H9 (cell line): ENCODE measurements around the gene NTMT1. TPM values are rescaled to one million over a fixed set of nuclear protein-coding genes. Genes with fewer than 3 reads are reported as not detected.

Experiments
- DNase-seq: peaks from one replicate; pipeline ENCODE4 v3.0.0-alpha.2; 2017
- H2AFZ ChIP-seq: one replicate; pipeline ENCODE4 v1.6.1; 2013; ENCODE audit warnings: mild to moderate bottlenecking, low read length, control low read depth, moderate library complexity
- H2AK5ac ChIP-seq: 2 replicates; pipeline ENCODE4 v1.6.1; 2013; ENCODE audit warnings: low read length, control low read depth, mixed read lengths; ENCODE audit not compliant: insufficient read length
- H2BK120ac ChIP-seq: one replicate; pipeline ENCODE4 v1.6.1; 2013; ENCODE audit warnings: low read depth, mild to moderate bottlenecking, low read length, control low read depth, inconsistent platforms; ENCODE audit not compliant: poor library complexity, severe bottlenecking
- H2BK12ac ChIP-seq: 2 replicates; pipeline ENCODE4 v1.6.1; 2013; ENCODE audit warnings: low read length, control low read depth, mixed read lengths, low read depth; ENCODE audit not compliant: insufficient read length
- H2BK15ac ChIP-seq: 2 replicates; pipeline ENCODE4 v1.6.1; 2013; ENCODE audit warnings: low read depth, low read length, control low read depth
- H2BK20ac ChIP-seq: one replicate; pipeline ENCODE4 v1.6.1; 2013; ENCODE audit warnings: low read depth, mild to moderate bottlenecking, low read length, control low read depth, inconsistent platforms; ENCODE audit not compliant: poor library complexity, severe bottlenecking
- H2BK5ac ChIP-seq: 2 replicates; pipeline ENCODE4 v1.6.1; 2013; ENCODE audit warnings: low read length, control low read depth, mixed read lengths; ENCODE audit not compliant: insufficient read length
- H3K14ac ChIP-seq: 2 replicates; pipeline ENCODE4 v1.6.1; 2013; ENCODE audit warnings: low read length, control low read depth; ENCODE audit not compliant: insufficient read depth
- H3K18ac ChIP-seq: 2 replicates; pipeline ENCODE4 v1.6.1; 2013; ENCODE audit warnings: low read depth, mild to moderate bottlenecking, mixed read lengths, low read length, control low read depth; ENCODE audit not compliant: insufficient read length
- H3K23ac ChIP-seq: 2 replicates; pipeline ENCODE4 v1.6.1; 2013; ENCODE audit warnings: low read length, control low read depth, mixed read lengths, low read depth; ENCODE audit not compliant: insufficient read length
- H3K23me2 ChIP-seq: 2 replicates; pipeline ENCODE4 v1.6.1; 2013; ENCODE audit warnings: low read depth, mild to moderate bottlenecking, mixed read lengths, low read length, control low read depth; ENCODE audit not compliant: insufficient read length, poor library complexity, severe bottlenecking
- H3K27ac ChIP-seq: 2 replicates; pipeline ENCODE4 v1.5.1; 2013; ENCODE audit warnings: low read length, control low read depth, mixed read lengths, low read depth; ENCODE audit not compliant: insufficient read length
- H3K27me3 ChIP-seq: 2 replicates; pipeline ENCODE4 v1.6.1; 2013; ENCODE audit warnings: low read length, control low read depth, inconsistent platforms; ENCODE audit not compliant: insufficient read depth
- H3K4ac ChIP-seq: 2 replicates; pipeline ENCODE4 v1.6.1; 2013; ENCODE audit warnings: low read depth, mild to moderate bottlenecking, control low read depth, inconsistent platforms, low read length, moderate library complexity
- H3K4me1 ChIP-seq: 2 replicates; pipeline ENCODE4 v1.6.1; 2013; ENCODE audit warnings: low read length, control low read depth, inconsistent platforms; ENCODE audit not compliant: insufficient read depth
- H3K4me2 ChIP-seq: 2 replicates; pipeline ENCODE4 v1.6.1; 2013; ENCODE audit warnings: low read length, control low read depth, mixed read lengths; ENCODE audit not compliant: insufficient read length, insufficient read depth
- H3K56ac ChIP-seq: 2 replicates; pipeline ENCODE4 v1.6.1; 2013; ENCODE audit warnings: low read depth, mild to moderate bottlenecking, mixed read lengths, low read length, control low read depth; ENCODE audit not compliant: insufficient read length
- H3K79me1 ChIP-seq: 2 replicates; pipeline ENCODE4 v1.6.1; 2013; ENCODE audit warnings: low read depth, mild to moderate bottlenecking, moderate library complexity, low read length, control low read depth, inconsistent platforms; ENCODE audit not compliant: insufficient read depth, poor library complexity, severe bottlenecking
- H3K79me2 ChIP-seq: 2 replicates; pipeline ENCODE4 v1.6.1; 2013; ENCODE audit warnings: low read length, control low read depth, inconsistent platforms; ENCODE audit not compliant: insufficient read depth
- H3K9ac ChIP-seq: 2 replicates; pipeline ENCODE4 v1.6.1; 2013; ENCODE audit warnings: low read length, control low read depth, mixed read lengths; ENCODE audit not compliant: insufficient read length; ENCODE audit errors: extremely low read depth
- H3K9me3 ChIP-seq: one replicate; pipeline ENCODE4 v1.6.1; 2013; ENCODE audit warnings: low read depth, low read length, inconsistent platforms; ENCODE audit not compliant: control insufficient read depth
- H3T11ph ChIP-seq: one replicate; pipeline ENCODE4 v1.6.1; 2013; ENCODE audit warnings: mild to moderate bottlenecking, low read length, control low read depth, inconsistent platforms
- H4K20me1 ChIP-seq: one replicate; pipeline ENCODE4 v1.6.1; 2013; ENCODE audit not compliant: control insufficient read depth, insufficient read length, insufficient read depth
- H4K5ac ChIP-seq: 2 replicates; pipeline ENCODE4 v1.6.1; 2013; ENCODE audit warnings: low read depth, mild to moderate bottlenecking, mixed read lengths, low read length, control low read depth; ENCODE audit not compliant: insufficient read length
- H4K8ac ChIP-seq: replicated peaks from 2 replicates; pipeline ENCODE4 v1.6.1; 2013; ENCODE audit warnings: low read length, control low read depth, mixed read lengths, low read depth; ENCODE audit not compliant: insufficient read length
- H4K91ac ChIP-seq: 2 replicates; pipeline ENCODE4 v1.6.1; 2013; ENCODE audit warnings: low read depth, mild to moderate bottlenecking, moderate library complexity, mixed read lengths, low read length, control low read depth; ENCODE audit not compliant: insufficient read length
- H3K27ac Mint-ChIP-seq, 3 experiments: 2 replicates in 2 of 3; 3 replicates in 1 of 3; pipeline ENCODE4 v1.8.0; 2020 to 2021; ENCODE audit warnings: mixed read lengths in 3 of 3, mild to moderate bottlenecking in 1 of 3, moderate library complexity in 1 of 3
- H3K27me3 Mint-ChIP-seq: 2 replicates; pipeline ENCODE4 v1.8.0; 2021; ENCODE audit warnings: low read depth, mild to moderate bottlenecking, moderate library complexity, mixed read lengths
- H3K36me3 Mint-ChIP-seq, 3 experiments: 2 replicates in 2 of 3; 3 replicates in 1 of 3; pipeline ENCODE4 v1.8.0; 2020 to 2021; ENCODE audit warnings: low read depth in 3 of 3, mixed read lengths in 3 of 3; ENCODE audit not compliant: insufficient read depth in 1 of 3
- H3K4me1 Mint-ChIP-seq, 2 experiments: 2 replicates each; pipeline ENCODE4 v1.8.0; 2020; ENCODE audit warnings: mixed read lengths in 2 of 2
- H3K4me3 Mint-ChIP-seq, 2 experiments: 2 replicates in 1 of 2; 3 replicates in 1 of 2; pipeline ENCODE4 v1.8.0; 2020 to 2021; ENCODE audit warnings: mild to moderate bottlenecking in 2 of 2, mixed read lengths in 2 of 2, moderate library complexity in 1 of 2
- H3K9me3 Mint-ChIP-seq, 2 experiments: 2 replicates in 1 of 2; 3 replicates in 1 of 2; pipeline ENCODE4 v1.8.0; 2020; ENCODE audit warnings: mild to moderate bottlenecking in 2 of 2, mixed read lengths in 2 of 2, moderate library complexity in 1 of 2
- whole genome bisulfite sequencing: extraction: QIAGEN DNeasy Blood & Tissue Kit; methylation state at CpG from one replicate; pipeline ENCODE4 v1.1.7; 2013; ENCODE audit warnings: missing lambda C conversion rate, low lambda C conversion rate, mixed read lengths; ENCODE audit not compliant: insufficient read length; ENCODE audit errors: extremely low coverage; 5-methylcytosine and 5-hydroxymethylcytosine counted together
- total RNA-seq: library from RNA; stranded (reverse); gene quantifications from 2 replicates; pipeline ENCODE4 v1.2.1, GENCODE V29; 2021
- TF ChIP-seq, protein P1 (sequence below): fragments of 200-600 bp; sonication (generic); conservative IDR thresholded peaks from 3 replicates; pipeline ENCODE4 v1.8.0; 2021; ENCODE audit warnings: antibody characterized with exemption, mild to moderate bottlenecking

The NTMT1 gene
- total RNA-seq, 1 experiment from 2014 or later, result 57.9 TPM

DNA sequence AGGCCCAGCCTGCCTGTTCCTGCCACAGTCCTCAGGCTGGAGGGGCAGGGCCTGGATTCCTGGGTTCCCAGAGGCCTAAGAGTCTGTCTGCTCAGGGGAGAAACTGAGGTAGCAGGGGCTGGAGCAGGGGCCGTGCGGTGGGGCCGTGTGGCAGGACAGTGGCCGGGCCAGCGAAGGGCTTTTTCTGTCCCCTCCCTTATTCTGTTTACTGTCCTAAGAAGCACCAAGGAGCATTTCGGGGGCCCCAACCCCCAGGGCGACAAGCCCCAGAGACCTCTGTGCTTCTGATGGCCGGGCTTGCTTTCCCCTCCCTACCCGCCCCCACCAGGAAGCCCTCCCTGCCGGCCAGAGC is 22.8 kb downstream of the NTMT1 start:
- Histone ChIP-seq H3K56ac (no peak overlapping the region), H2BK120ac (no peak overlapping the region), H3K4me1 (no peaks in the 10 kb centered on the region), H3K4ac (no peak overlapping the region), H4K91ac (no peak overlapping the region), H3K18ac (no peak overlapping the region), H3K79me1 (no peaks in the 10 kb centered on the region), H4K20me1 (no peaks in the 10 kb centered on the region), H3K79me2 (no peaks in the 10 kb centered on the region), H3K27me3 (no peaks in the 10 kb centered on the region), H2BK15ac (no peak overlapping the region), H2BK5ac (no peak overlapping the region), H3K9ac (no peak overlapping the region), H3T11ph (no peak overlapping the region), H3K14ac (no peak overlapping the region), H2AFZ (no peak overlapping the region), H3K23ac (no peak overlapping the region), H2BK20ac (no peak overlapping the region), H3K4me2 (no peak overlapping the region), H2AK5ac (no peak overlapping the region), H4K5ac (no peak overlapping the region), H3K9me3 (no peaks in the 10 kb centered on the region), H2BK12ac (no peak overlapping the region), H3K23me2 (no peaks in the 10 kb centered on the region), H3K27ac (no peak overlapping the region), H4K8ac (no peak overlapping the region)
- peaks cover 0 to under 1% of the 10 kb centered on the region in 2 experiments; a peak in 1 of 4 replicates for H3K4me1 Mint-ChIP-seq
- DNase-seq, result no peak
- H3K4me3 Mint-ChIP-seq, result no peak overlapping the region
- H3K27ac Mint-ChIP-seq, result no peak overlapping the region
- no CpG with 5 or more reads among the region's 10 CpGs for WGBS
- TF ChIP-seq, protein P1, sequence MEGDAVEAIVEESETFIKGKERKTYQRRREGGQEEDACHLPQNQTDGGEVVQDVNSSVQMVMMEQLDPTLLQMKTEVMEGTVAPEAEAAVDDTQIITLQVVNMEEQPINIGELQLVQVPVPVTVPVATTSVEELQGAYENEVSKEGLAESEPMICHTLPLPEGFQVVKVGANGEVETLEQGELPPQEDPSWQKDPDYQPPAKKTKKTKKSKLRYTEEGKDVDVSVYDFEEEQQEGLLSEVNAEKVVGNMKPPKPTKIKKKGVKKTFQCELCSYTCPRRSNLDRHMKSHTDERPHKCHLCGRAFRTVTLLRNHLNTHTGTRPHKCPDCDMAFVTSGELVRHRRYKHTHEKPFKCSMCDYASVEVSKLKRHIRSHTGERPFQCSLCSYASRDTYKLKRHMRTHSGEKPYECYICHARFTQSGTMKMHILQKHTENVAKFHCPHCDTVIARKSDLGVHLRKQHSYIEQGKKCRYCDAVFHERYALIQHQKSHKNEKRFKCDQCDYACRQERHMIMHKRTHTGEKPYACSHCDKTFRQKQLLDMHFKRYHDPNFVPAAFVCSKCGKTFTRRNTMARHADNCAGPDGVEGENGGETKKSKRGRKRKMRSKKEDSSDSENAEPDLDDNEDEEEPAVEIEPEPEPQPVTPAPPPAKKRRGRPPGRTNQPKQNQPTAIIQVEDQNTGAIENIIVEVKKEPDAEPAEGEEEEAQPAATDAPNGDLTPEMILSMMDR, result no peak
- no peaks in the 10 kb centered on the region; a peak in 1 of 5 replicates for H3K9me3 Mint-ChIP-seq
- no peaks in the 10 kb centered on the region for H3K36me3 Mint-ChIP-seq
- H3K27me3 Mint-ChIP-seq, result peaks cover 2% of the 10 kb centered on the region; the same call in 1 of the 2 replicates
